A673 (cell line): ENCODE results near the gene ST7.

Experiments
- EZH2 ChIP-seq: fragments of 200-600 bp; sonication (generic); IDR thresholded peaks from 2 replicates; pipeline ENCODE4 v1.6.1; 2017; ENCODE audit warnings: borderline replicate concordance, low read depth, mild to moderate bottlenecking, mixed read lengths, antibody characterized with exemption, low read length; ENCODE audit not compliant: poor library complexity, severe bottlenecking
- TF ChIP-seq, protein P1 (sequence below): fragments of 300-800, 200-600 bp; sonication (generic); conservative IDR thresholded peaks from 2 replicates; pipeline ENCODE4 v1.5.1; 2017; ENCODE audit warnings: low read depth, mild to moderate bottlenecking, antibody characterized with exemption, low read length, moderate library complexity, mixed read lengths

GRCh38 chr7:117247809-117248208 is 294.5 kb downstream of the ST7 start:
- TF ChIP-seq, protein P1, sequence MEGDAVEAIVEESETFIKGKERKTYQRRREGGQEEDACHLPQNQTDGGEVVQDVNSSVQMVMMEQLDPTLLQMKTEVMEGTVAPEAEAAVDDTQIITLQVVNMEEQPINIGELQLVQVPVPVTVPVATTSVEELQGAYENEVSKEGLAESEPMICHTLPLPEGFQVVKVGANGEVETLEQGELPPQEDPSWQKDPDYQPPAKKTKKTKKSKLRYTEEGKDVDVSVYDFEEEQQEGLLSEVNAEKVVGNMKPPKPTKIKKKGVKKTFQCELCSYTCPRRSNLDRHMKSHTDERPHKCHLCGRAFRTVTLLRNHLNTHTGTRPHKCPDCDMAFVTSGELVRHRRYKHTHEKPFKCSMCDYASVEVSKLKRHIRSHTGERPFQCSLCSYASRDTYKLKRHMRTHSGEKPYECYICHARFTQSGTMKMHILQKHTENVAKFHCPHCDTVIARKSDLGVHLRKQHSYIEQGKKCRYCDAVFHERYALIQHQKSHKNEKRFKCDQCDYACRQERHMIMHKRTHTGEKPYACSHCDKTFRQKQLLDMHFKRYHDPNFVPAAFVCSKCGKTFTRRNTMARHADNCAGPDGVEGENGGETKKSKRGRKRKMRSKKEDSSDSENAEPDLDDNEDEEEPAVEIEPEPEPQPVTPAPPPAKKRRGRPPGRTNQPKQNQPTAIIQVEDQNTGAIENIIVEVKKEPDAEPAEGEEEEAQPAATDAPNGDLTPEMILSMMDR, result no peak
- no peak for TF ChIP-seq EZH2
